GM18499 (cell line): Measurements from ENCODE around the gene SPEF2.
"Not testable (repeated sequence)": the region's sequence is repeated elsewhere in the genome, so short reads cannot be mapped to it uniquely, and the experiment has no call there.

Experiments
- ATAC-seq: cut with Tn5 transposase; IDR thresholded peaks from one replicate; pipeline ENCODE4 v1.9.1; 2021; ENCODE audit warnings: moderate number of reproducible peaks; ENCODE audit not compliant: insufficient read depth, unreplicated experiment

SPEF2 gene

DNA sequence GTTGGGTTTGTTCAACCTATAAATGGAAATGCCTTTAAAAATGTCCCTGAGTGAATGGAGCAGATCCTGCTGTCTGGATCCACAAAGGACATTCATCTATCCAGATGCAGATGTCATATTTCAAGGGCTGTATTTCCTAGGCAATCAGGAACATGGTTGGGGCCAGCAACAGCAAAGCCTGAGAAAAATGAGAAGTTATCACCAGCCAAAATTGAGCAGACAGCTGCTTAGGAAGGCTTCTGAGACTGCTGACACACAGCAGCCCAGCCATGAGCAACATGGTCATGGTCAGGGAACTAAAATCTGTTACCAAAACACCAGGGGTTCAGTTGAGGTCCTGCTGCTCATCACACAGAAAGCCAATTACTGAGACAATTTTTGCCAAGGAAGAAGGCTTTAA lies 229.8 kb downstream of the SPEF2 start:
- ATAC-seq = no peak

GRCh38 chr5:35847961-35848360 lies 230.3 kb downstream of the SPEF2 start:
- no peak for ATAC-seq

- no peak for ATAC-seq
These were observed 232.2 kb downstream of the SPEF2 start for GRCh38 chr5:35849860-35850259.

GRCh38 chr5:35850967-35851680 lies 233.5 kb downstream of the SPEF2 start:
- no peak for ATAC-seq

DNA sequence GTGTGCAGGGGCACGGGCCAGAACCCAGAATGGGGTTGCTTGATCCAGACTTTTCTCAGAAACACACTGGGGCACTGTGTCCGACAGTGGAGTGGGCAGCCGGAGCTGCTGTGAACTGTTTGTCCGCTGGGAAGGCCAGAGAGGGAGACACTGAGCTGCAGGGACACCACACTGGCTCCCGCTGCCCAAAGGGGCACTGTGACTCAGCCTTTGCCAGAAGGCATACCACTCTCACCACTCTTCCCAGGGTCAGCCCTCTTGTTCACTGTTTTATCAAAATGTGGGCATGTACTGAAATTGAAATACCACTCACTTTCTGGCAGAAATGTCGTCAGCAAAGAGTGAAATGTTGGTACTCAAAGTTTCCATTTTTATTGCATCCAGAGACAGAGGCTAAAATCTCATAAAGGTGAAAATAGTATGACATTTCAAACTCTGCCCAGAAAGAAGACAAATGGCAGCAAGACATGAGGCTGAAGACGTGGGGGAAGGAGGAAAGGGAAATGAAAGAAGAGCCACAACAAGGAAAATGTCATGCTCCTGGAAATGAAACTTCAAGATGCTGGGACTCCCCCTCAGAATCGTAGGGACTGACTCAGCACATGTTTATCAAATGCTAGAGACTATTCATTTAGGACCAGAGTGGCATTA lies 234.5 kb downstream of the SPEF2 start:
- no peak for ATAC-seq

- no peak for ATAC-seq
These were observed 235.1 kb downstream of the SPEF2 start for GRCh38 chr5:35852773-35853172.

DNA sequence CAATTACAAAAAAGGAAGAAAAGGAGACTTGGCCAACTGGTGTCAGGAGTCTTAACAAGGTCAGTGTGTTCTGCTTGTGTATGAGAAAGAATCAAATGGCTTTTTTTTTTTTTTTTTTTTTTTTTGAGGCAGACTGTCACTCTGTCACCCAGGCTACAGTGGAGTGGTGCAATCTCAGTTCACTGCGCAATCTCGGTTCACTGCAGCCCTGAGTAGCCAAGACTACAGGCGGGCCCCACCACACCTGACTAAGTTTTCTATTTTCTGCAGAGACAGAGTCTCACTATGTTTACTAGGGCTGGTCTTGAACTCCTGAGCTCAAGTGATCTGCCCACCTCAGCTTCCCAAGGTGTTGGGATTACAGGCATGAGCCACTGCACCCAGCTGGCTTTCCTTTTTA lies 236.0 kb downstream of the SPEF2 start:
- ATAC-seq = no peak

GRCh38 chr5:35854248-35854647 lies 236.6 kb downstream of the SPEF2 start:
- ATAC-seq = no peak

- ATAC-seq = no peak
These were observed 237.5 kb downstream of the SPEF2 start for GRCh38 chr5:35855187-35855586.

DNA sequence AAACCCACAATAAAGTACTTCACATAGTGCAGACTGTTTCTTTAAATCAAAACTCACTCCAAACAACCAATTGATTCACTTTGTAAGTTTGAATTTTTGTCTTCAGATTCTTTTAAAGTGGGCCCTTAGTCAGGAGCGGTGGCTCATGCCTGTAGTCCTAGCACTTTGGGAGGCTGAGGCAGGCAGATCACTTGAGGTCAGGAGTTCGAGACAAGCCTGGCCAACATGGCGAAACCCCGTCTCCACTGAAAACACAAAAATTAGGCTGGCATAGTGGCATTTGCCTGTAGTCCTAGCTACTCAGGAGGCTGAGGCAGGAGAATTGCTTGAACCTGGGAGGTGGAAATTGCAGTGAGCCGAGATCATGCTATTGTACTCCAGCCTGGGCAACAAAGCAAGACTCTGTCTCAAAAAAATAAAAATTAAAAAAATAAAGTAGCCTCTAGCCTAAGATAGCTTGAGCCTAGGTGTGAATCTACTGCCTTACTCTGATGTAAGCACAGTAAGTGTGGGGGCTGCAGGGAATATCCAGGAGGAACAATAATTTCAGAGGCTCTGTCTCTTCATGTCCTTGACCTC lies 238.6 kb downstream of the SPEF2 start:
- not testable (repeated sequence) for ATAC-seq

DNA sequence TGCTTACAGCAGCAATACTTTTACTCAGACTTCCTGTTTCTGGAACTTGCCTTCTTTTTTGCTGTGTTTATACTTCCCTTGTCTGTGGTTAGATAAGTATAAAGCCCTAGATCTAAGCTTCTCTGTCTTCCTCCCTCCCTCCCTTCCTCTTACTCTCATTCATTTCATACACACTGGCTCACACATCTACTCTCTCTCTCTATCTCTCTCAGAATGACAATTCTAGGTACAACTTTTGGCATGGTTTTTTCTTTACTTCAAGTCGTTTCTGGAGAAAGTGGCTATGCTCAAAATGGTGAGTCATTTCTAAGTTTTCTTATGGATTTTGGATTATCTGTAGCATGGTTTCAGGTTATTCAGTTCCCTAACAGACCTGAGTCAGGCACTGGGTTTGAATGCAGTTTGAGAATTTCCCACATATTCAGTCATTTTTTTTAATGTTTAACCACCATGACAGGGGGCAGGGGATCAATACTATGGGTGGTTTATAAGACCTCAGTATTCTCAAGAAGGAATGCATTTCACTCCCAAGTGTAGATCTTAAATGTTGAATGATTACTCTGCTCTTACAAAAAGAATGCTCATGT lies 239.2 kb downstream of the SPEF2 start, which contains the start of gene IL7R:
Gene IL7R (plus strand): TSS at position 127 of the 587 bp plus-strand sequence. CDS start 87 bp downstream, at position 214.
- peak; percentile 52 for ATAC-seq

DNA sequence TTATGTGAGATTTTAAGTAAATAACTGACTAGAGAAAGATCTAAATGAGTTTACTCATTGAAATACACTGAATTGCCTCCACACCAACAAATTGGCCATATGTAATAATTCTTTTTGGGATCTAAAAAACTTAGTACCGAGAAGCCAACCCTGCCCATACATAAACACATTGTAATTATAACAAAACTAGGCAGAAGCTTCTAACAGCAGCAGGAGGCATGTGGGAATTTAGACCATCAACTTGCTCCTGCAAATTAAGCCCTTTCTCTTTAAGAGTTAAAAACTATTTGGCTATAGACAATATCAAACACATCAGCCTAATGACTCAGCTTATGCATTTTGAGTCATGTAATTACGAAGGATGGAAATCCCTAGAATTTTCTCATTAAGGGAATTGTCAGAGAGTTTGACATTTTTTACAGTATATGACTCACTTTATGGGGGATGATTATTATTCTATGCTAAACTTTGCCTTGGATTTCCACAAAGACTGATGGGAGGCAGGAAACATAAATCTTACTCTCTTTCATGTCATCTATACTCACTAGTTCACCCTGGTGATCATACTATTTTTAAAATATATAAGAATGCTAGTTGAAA lies 240.0 kb downstream of the SPEF2 start:
- ATAC-seq = no peak

GRCh38 chr5:35859101-35859661 lies 241.5 kb downstream of the SPEF2 start:
- no peak for ATAC-seq

- ATAC-seq = no peak
These were observed 243.0 kb downstream of the SPEF2 start for GRCh38 chr5:35860686-35861085.

GRCh38 chr5:35861718-35862117 lies 244.1 kb downstream of the SPEF2 start:
- ATAC-seq = no peak

- ATAC-seq = no peak
These were observed 244.5 kb downstream of the SPEF2 start for GRCh38 chr5:35862126-35862525.

DNA sequence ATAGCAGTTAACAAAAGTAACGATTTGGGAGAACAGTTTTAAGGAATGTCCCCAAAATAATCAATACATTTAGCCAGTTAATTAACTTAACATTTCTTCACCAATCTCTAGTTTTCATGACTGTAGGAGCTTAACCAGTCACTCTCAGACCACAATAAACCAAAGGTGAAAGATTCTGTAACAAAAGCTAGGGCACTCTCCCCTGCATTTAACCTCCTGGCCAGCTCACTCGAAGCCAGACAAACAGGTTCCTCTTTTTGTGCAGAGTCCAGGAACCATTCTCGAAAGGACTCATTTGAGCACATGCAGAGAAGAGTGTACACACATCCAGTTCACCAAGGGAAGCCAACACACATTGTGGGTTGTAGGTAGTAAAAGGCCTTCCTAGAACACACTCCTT lies 245.5 kb downstream of the SPEF2 start:
- ATAC-seq = no peak
